GM19372 (cell line): Measurements from ENCODE around the gene WWOX.
"Not testable (repeated sequence)": the region's sequence is repeated elsewhere in the genome, so short reads cannot be mapped to it uniquely, and the experiment has no call there.

ENCODE experiments used
- ATAC-seq: cut with Tn5 transposase; IDR thresholded peaks from one replicate; pipeline ENCODE4 v1.9.1; 2021; ENCODE audit warnings: mild to moderate bottlenecking, low read depth, moderate library complexity; ENCODE audit not compliant: unreplicated experiment

The WWOX gene

GRCh38 chr16:78686601-78687000 lies 587.1 kb downstream of the WWOX start:
- ATAC-seq, result no peak

DNA sequence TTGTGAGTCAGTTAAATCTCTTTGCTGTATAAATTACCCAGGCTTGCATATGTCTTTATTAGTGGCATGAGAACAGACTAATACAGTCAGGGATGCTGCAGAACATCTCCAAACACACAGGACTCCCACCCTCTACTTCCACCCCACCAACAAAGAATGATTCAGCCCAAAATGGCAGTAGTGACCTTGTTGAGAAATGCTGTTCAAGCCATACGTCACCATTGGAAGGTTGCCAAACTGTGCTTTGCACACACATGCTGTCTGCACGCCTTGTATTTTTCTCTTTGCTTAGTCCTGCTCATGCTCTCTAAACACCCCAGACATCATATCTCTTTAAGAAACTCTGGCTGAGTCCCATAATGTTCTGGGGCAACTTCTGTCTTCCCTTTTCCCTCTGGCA lies 589.6 kb downstream of the WWOX start:
- ATAC-seq, result no peak

DNA sequence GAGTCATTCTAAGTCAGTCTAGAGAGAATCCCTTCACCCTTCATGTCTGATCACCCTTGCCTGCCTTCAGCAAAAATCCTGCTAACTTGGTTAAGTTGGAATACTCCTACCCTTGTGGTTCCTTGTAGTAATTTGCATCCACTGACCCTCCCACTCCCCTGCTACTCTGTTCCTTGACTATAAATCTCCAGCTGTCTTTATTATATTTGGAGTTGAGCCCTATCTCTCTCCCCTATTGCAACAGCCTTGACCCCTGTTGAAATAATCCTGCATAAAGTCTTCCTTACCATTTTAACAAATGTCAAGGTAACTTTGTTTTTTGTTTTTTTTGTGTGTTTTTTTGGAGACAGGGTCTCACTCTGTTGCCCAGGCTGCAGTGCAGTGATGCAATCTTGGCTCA lies 590.1 kb downstream of the WWOX start:
- no peak for ATAC-seq

- ATAC-seq, result no peak
Observed at GRCh38 chr16:78690510-78690909, 591.1 kb downstream of the WWOX start.

DNA sequence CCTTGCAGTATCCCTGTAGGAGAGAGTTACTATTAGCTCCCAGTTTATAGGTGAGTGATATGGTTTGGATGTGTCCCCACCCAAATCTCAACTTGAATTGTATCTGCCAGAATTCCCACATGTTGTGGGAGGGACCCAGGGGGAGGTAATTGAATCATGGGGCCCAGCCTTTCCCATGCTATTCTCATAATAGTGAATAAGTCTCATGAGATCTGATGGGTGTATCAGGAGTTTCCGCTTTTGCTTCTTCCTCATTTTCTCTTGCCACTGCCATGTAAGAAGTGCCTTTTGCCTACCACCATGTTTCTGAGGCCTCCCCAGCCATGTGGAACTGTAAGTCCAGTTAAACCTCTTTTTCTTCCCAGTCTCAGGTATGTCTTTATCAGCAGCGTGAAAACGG lies 592.3 kb downstream of the WWOX start:
- ATAC-seq, result not testable (repeated sequence)

DNA sequence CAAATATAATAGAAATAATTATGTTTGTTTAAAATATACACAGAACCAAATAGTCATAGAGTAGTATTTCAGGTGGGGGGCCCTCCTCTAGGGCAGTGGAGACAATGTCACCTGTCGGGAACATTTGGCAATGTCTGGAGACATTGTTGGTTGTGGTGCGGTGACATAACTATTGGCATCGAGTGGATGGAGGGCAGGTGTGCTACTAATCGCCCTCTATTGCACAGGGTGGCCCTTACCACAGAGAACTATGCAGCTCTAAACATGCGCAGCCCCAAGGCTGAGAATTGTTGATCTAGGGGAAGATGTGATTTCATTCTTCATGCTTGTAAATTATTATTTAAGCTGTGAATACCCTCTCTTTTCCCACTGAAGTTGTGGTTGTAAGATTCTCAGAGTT lies 594.0 kb downstream of the WWOX start:
- ATAC-seq, result no peak

GRCh38 chr16:78694414-78694813 lies 595.0 kb downstream of the WWOX start:
- ATAC-seq, result no peak

GRCh38 chr16:78695391-78695790 lies 595.9 kb downstream of the WWOX start:
- ATAC-seq, result no peak

DNA sequence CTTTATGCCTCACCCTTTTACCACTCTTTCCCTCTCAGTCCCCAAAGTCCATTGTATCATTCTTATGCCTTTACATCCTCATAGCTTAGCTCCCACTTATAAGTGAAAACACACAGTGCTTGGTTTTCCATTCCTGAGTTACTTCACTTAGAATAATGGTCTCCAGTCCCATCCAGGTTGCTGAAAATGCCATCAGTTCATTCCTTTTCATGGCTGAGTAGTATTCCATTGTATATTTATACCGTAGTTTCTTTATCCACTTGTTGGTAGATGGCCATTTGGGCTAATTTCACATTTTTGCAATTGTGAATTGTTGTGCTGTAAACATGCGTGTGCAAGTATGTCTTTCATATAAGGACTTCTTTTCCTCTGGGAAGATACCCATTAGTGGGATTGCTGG lies 597.3 kb downstream of the WWOX start:
- ATAC-seq, result no peak

GRCh38 chr16:78697426-78697825 lies 598.0 kb downstream of the WWOX start:
- ATAC-seq, result no peak

DNA sequence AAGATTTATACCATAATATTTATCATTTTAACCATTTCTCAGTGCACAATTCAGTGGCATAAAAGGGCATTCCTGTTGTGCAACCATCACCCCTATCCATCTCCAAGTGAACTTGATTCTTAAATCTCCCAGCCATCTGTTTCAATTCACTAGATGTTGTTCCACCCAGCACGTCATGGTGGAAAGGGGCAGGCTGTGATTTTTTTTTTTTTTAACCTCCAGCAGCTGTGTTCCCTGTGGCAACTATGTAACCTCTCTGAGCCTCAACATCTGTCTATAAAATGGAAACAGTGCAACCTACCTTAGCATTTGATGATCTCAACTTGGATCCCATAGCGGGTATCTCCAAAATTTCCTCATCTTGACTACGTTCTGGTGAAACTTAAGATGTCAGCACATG lies 604.5 kb downstream of the WWOX start:
- no peak for ATAC-seq

- no peak for ATAC-seq
Observed at GRCh38 chr16:78704416-78704815, 605.0 kb downstream of the WWOX start.

- ATAC-seq, result no peak
Observed at GRCh38 chr16:78705694-78706093, 606.2 kb downstream of the WWOX start.

GRCh38 chr16:78706637-78707036 lies 607.2 kb downstream of the WWOX start:
- ATAC-seq, result no peak

- ATAC-seq, result no peak
Observed at GRCh38 chr16:78709137-78709884, 609.9 kb downstream of the WWOX start.

DNA sequence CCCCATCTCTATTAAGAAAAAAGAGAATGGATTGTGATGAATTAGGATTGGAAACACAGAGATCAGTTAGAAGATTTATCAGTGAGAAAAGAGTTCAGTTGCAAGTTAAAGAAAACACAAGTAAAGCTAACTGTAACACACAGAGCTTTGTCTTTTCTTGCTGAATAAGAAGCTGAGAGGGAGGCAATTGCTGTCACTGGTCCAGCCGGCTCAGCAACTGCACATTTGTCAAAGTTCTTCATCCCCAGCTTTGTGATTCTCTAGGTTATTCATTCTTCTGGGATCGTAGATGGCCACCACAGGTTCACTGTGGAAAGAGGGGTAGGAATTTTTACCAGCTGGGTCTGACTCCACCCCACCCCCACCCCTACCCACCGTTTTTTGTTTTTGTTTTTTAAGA lies 615.7 kb downstream of the WWOX start:
- no peak for ATAC-seq

GRCh38 chr16:78715673-78716072 lies 616.2 kb downstream of the WWOX start:
- ATAC-seq, result no peak

DNA sequence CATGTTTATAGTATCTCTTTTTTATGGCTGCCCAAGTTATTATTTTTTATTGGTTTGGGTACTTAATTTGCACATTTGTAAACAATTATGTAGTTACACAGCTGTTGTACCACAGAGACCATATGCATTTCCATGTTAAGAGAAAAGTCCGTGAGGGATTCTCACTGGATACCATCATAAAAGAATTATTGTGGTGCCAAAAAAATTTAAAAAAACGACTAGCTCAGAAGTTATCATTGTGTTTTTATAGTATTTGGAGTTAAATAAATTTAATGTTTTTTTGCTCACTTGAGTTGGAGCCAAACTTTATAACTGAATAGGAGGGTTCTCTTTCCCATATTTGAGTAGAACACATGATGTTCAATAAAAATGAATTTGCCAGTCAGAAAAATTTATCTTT lies 618.7 kb downstream of the WWOX start:
- ATAC-seq, result no peak

- no peak for ATAC-seq
Observed at GRCh38 chr16:78720416-78720815, 621.0 kb downstream of the WWOX start.

DNA sequence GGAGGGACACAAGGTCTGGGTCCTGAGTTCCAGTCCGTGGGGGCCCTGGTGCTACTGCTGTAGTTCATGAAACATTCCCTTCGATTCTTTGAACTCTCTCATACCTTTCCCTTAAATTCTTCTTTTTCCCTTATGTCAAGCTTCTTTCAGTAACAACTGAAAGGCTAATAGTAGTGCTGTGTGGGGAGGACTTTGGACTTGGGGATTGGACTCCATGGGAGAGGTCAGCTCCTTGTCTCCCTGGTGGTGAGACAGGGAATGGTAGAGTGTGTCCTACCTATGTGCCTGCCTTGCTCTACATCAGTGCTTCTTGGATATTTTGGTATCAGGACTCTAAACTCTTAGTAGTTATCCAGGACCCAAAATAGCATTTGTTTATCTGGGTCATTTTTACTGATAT lies 628.1 kb downstream of the WWOX start:
- no peak for ATAC-seq

DNA sequence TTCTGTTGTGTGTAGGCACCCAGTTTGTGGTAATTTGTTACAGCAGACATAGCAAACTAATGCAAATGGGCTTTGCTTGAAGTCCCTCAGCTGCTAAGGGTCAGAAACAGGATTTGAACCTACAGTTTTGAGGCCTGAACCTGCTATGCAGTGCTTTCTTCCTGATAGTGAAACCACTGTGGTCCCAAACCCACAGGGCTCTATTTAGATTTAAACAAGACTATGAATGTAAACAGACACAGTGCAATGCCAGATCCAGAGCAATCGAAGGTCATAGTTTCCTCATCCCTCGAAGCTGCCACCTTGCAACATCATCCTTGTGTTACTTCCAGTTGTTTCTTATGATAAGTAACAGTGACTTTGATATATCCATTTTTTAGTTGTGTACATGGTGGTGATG lies 630.2 kb downstream of the WWOX start:
- no peak for ATAC-seq

DNA sequence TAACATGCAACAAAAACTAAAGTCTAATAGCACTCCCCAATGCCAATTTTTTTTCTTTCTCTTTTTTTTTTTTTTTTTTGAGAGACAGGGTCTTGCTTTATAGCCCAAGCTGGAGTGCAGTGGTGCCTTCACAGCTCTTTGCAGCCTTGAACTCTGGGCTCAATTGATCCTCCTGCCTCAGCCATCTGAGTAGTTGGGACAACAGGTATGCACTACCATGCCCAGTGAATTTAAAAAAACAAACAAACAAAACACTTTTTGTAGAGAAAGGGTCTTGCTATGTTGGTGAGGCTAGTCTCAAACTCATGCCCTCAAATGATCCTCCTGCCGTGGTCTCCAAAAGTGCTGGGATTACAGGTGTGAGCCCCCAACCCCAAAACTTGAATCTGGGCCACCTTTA lies 632.3 kb downstream of the WWOX start:
- ATAC-seq, result no peak

- no peak for ATAC-seq
Observed at GRCh38 chr16:78732696-78733095, 633.2 kb downstream of the WWOX start.
